Progenitor cell of endocrine pancreas (in vitro differentiated cells): Measurements from ENCODE around the gene GPX7. TPM values are rescaled to one million over a fixed set of nuclear protein-coding genes. Genes with fewer than 3 reads are reported as not detected.
A peak's percentile ranks its signal among the peaks of the same experiment; 100 is the strongest.

ENCODE experiments used
- DNase-seq: peaks from one replicate; pipeline ENCODE4 v3.0.0; 2021; ENCODE audit warnings: low spot score; ENCODE audit not compliant: unreplicated experiment
- H3K27ac Mint-ChIP-seq: 2 replicates; pipeline ENCODE4 v1.8.0; 2021; ENCODE audit warnings: mild to moderate bottlenecking, moderate library complexity, mixed read lengths
- H3K27me3 Mint-ChIP-seq: 2 replicates; pipeline ENCODE4 v1.8.0; 2021; ENCODE audit warnings: mixed read lengths
- H3K36me3 Mint-ChIP-seq: 2 replicates; pipeline ENCODE4 v1.8.0; 2022; ENCODE audit warnings: mixed read lengths; ENCODE audit not compliant: insufficient read depth
- H3K4me1 Mint-ChIP-seq: 2 replicates; pipeline ENCODE4 v1.8.0; 2021; ENCODE audit warnings: low read depth, mixed read lengths
- H3K4me3 Mint-ChIP-seq: 2 replicates; pipeline ENCODE4 v1.8.0; 2021; ENCODE audit warnings: low read depth, mild to moderate bottlenecking, moderate library complexity, mixed read lengths
- H3K9me3 Mint-ChIP-seq: 2 replicates; pipeline ENCODE4 v1.8.0; 2021; ENCODE audit warnings: low read depth, mixed read lengths
- total RNA-seq: library from RNA; stranded (reverse); gene quantifications from 2 replicates; pipeline ENCODE4 v1.2.1, GENCODE V29; 2021
- TF ChIP-seq, protein P1 (sequence below): fragments of 200-600 bp; sonication (generic); IDR thresholded peaks from one replicate; pipeline ENCODE4 v1.5.0; 2021; ENCODE audit warnings: antibody characterized with exemption, mild to moderate bottlenecking; ENCODE audit not compliant: unreplicated experiment

GPX7 gene
- total RNA-seq, 1 donor from 2014 or later = 26.7 TPM

DNA sequence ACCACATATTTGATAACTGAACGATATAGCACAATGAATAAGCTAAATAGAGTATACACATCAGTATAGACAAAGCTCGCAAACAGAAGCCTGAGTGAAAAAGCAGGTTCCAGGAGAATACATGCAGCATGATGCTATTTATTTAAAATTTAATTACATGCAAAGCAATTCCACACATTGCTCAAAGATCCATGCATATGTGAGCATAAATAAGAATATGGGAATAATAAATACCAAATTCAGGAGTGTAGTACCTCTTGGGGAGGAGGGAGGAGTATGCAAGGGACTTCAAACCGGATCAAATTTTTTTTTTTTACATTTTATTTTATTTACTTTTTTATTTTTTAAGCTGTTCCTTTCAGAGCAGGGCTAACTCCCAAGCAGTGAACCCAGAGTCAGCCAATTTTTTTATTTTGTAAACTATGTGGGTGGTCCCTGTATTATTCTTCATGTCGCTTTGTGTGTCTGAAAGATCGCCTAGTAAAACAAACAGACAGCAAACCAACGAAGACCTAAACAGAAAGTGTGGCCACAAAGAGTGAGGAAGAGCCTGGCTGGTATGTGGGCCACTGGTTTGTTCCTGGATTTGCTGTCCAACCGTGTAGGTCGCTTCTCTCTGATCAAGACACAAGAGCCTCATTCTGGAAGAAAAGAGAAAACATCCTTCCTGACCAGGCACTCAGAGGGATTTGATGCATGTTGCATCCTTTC lies 26.6 kb downstream of the GPX7 start:
- Mint-ChIP-seq H3K4me1 (peaks cover 5% of the 10 kb centered on the region), H3K27ac (peak overlapping the region; percentile 9), H3K9me3 (no peaks in the 10 kb centered on the region)

DNA sequence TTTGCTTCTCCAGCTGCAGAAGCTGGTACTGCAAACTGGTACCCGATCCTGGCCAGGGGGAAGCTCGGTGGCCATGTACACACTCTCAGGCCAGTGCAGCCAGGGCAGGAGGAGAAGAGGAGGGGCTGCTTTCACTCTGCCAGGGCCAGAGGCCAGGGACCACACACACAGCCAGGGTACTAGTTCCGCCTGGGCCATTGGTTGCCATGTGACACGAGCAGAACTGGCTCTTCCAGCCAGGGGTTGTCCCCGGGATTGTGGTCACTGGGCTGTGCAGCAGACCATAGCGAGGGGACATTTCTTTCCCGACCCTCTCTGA lies 27.1 kb downstream of the GPX7 start:
- H3K4me1 Mint-ChIP-seq = peaks cover 5% of the 10 kb centered on the region
- H3K9me3 Mint-ChIP-seq = no peaks in the 10 kb centered on the region
- H3K4me3 Mint-ChIP-seq = no peak overlapping the region
- peak overlapping the region; percentile 9 for H3K27ac Mint-ChIP-seq
- TF ChIP-seq, protein P1, sequence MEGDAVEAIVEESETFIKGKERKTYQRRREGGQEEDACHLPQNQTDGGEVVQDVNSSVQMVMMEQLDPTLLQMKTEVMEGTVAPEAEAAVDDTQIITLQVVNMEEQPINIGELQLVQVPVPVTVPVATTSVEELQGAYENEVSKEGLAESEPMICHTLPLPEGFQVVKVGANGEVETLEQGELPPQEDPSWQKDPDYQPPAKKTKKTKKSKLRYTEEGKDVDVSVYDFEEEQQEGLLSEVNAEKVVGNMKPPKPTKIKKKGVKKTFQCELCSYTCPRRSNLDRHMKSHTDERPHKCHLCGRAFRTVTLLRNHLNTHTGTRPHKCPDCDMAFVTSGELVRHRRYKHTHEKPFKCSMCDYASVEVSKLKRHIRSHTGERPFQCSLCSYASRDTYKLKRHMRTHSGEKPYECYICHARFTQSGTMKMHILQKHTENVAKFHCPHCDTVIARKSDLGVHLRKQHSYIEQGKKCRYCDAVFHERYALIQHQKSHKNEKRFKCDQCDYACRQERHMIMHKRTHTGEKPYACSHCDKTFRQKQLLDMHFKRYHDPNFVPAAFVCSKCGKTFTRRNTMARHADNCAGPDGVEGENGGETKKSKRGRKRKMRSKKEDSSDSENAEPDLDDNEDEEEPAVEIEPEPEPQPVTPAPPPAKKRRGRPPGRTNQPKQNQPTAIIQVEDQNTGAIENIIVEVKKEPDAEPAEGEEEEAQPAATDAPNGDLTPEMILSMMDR = no peak
- H3K27me3 Mint-ChIP-seq = peaks cover 25% of the 10 kb centered on the region
- DNase-seq = no peak
- H3K36me3 Mint-ChIP-seq = peaks cover 1% of the 10 kb centered on the region

More for the DNA sequence above, 26.6 kb downstream of the GPX7 start:
- DNase-seq = no peak
- Mint-ChIP-seq H3K4me3 (no peak overlapping the region), H3K36me3 (no peaks in the 10 kb centered on the region), H3K27me3 (peaks cover 20% of the 10 kb centered on the region)
- TF ChIP-seq, protein P1 = no peak

DNA sequence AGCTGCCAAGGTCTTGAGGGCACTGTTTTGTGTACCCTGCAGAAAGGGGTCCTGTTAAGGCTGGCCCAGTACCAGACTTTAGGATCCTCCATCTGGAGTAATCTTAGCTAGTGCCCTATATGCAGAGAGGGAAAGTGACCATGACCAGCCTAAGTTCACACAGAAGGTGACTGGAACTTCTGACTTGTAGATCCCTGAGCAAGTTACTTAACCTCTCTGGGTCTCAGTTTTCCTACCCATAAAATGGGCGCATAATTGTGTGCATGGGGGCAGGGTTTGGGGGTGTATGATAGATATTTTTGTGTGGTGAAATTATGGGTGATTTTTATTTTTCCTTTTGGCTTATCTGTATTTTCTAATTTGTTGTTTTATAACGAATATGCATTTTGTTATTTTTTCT lies 27.5 kb downstream of the GPX7 start:
- Mint-ChIP-seq H3K27ac (no peak overlapping the region), H3K4me1 (peaks cover 5% of the 10 kb centered on the region), H3K36me3 (peaks cover 1% of the 10 kb centered on the region), H3K4me3 (no peak overlapping the region), H3K9me3 (no peaks in the 10 kb centered on the region), H3K27me3 (peaks cover 29% of the 10 kb centered on the region)
- no peak for DNase-seq
- TF ChIP-seq, protein P1 = no peak

DNA sequence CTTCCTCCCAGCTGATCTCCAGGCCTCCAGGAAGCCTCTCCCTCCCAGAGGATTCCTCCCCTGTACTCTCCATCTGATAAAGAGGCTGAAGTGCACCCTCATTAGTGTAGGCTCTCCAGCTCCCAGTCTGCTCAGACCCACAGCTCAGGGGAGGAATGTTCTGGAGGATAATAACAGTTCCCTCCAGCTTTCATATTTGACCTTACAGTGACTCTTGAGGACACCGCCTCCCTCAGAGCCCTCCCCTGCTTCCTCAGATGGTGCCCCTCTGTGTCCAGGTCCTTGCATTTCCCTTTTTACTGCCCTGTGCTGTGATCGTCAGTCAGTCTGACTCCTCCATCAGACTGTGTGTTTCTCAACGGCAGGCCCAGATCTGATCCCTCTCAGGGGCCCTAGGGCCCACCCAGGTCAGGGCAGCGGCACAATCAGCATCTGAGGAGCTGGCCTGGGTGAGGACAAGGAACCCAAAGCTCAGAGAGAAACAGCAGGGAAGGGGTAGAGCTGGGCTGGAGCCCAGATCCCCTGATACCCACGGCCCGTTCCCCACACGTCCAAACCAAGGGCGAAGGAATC lies 29.7 kb downstream of the GPX7 start:
- peaks cover 31% of the 10 kb centered on the region for H3K27me3 Mint-ChIP-seq
- no peak overlapping the region for H3K4me3 Mint-ChIP-seq
- H3K9me3 Mint-ChIP-seq = no peaks in the 10 kb centered on the region

DNA sequence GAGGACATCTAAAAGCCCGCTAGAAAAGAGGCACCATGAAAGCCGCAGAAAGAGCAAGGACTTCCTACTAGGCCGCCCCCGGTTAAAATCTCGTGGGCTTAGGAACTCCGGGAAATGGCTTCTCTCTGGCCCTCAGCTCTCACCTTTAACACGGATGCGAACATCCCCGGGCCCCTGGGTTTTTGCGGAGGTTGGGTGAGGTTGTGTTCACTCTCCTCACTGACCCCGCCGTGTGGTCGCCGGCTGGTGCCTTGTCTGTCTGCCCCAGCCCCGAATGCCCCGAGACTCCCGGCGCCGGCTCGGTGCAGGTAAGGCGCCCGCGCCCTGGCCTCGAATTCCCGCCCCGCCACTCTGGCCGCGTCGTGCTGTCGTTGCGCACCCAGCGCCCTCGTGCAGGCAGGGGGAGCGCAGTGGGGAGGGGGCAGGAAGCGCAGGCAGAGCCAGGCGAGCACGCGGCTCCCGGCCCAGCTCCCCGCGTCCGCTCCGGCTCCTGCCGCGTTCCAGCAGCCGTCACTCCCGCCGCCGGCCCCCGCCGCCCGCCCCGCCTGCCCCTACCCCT lies 30.6 kb downstream of the GPX7 start, which contains the start of gene SHISAL2A:
Gene SHISAL2A, plus strand, starts transcription at position 437 of the 559 bp plus-strand sequence. CDS start 326 bp downstream, outside the sequence.
- peak; percentile 34 for DNase-seq
- Mint-ChIP-seq H3K27ac (no peak within 1 kb of the TSS), H3K9me3 (no peaks in the 10 kb centered on the region), H3K4me3 (peak within 1 kb of the TSS; percentile 67), H3K4me1 (peaks cover 6% of the 10 kb centered on the region), H3K27me3 (peaks cover 33% of the 10 kb centered on the region), H3K36me3 (peaks cover 1% of the 10 kb centered on the region)
- TF ChIP-seq, protein P1 = no peak

More for the DNA sequence above, 29.7 kb downstream of the GPX7 start:
- peaks cover 1% of the 10 kb centered on the region for H3K36me3 Mint-ChIP-seq
- H3K27ac Mint-ChIP-seq = peak overlapping the region; percentile 68
- TF ChIP-seq, protein P1 = no peak
- no peak for DNase-seq
- peaks cover 5% of the 10 kb centered on the region for H3K4me1 Mint-ChIP-seq
